HepG2 (cell line): ENCODE measurements around the gene BMPER. TPM values are rescaled to one million over a fixed set of nuclear protein-coding genes. Genes with fewer than 3 reads are reported as not detected.

ENCODE experiments used
- ATAC-seq: fragments of 200-7000 bp; cut with Tn5 transposase; 3 replicates; pipeline ENCODE4 v1.9.1; 2020; ENCODE audit warnings: mild to moderate bottlenecking, moderate library complexity
- BruUV-seq: library from RNA; stranded (reverse); fragments of 400-500 nt; replicated peaks from 2 replicates; lab custom pipeline; 2021; lab: Mats Ljungman, UMichigan
- CTCF ChIA-PET: fragments of 300-600 bp; formaldehyde crosslinking; extraction: SDS; loops from one replicate; lab custom pipeline; 2021; ENCODE audit warnings: low total read pairs, inconsistent platforms, low intra/inter-chr PET ratio; lab: Yijun Ruan, JAX
- POLR2A ChIA-PET: fragments of 350-600 bp; sonication (Branson Sonifier 250); formaldehyde crosslinking; loops from one replicate; lab custom pipeline; 2020; ENCODE audit warnings: antibody characterized with exemption, inconsistent platforms; lab: Yijun Ruan, JAX
- DNase-seq: peaks from one replicate; pipeline ENCODE4 v3.0.0-alpha.2; 2015; ENCODE audit warnings: low spot score
- FAIRE-seq: peaks from 3 replicates; lab custom pipeline; 2011; peaks lifted over from hg19 to GRCh38; lab: Jason Lieb, UNC
- H2AFZ ChIP-seq: one replicate; pipeline ENCODE4 v1.6.1; 2011; ENCODE audit warnings: low read length, inconsistent platforms
- H3K27ac ChIP-seq: fragments of 300-600 bp; 3 replicates; pipeline ENCODE4 v1.8.0; 2011; ENCODE audit warnings: mixed run types, mild to moderate bottlenecking, mixed read lengths, low read length, inconsistent platforms; ENCODE audit not compliant: insufficient read depth; ENCODE audit errors: extremely low read length
- H3K27me3 ChIP-seq, 2 experiments: fragments of 200-600 bp in 1 of 2; 2 replicates in 1 of 2; 3 replicates in 1 of 2; pipeline versions ENCODE4 v1.6.0 to v1.8.0; 2011; ENCODE audit warnings: low read length in 2 of 2, mild to moderate bottlenecking in 2 of 2, moderate library complexity in 2 of 2, inconsistent platforms in 1 of 2; ENCODE audit not compliant: insufficient read depth in 2 of 2, control insufficient read depth in 1 of 2
- H3K36me3 ChIP-seq, 2 experiments: fragments of 200-600 bp in 1 of 2; replicated peaks in 1 of 2; 2 replicates in 1 of 2; 3 replicates in 1 of 2; pipeline versions ENCODE4 v1.5.1 to v1.8.0; 2011; ENCODE audit warnings: low read length in 2 of 2, inconsistent platforms in 1 of 2; ENCODE audit not compliant: insufficient read depth in 2 of 2, control insufficient read depth in 1 of 2
- H3K4me1 ChIP-seq: 2 replicates; pipeline ENCODE4 v1.5.1; 2012; ENCODE audit warnings: low read length, inconsistent platforms; ENCODE audit not compliant: insufficient read depth
- H3K4me2 ChIP-seq: 2 replicates; pipeline ENCODE4 v1.6.0; 2011; ENCODE audit warnings: low read depth, low read length, inconsistent platforms
- H3K4me3 ChIP-seq, 3 experiments: fragments of 200-600 bp in 1 of 3; sonication (generic), shearing (Covaris generic) in 1 of 3; replicated peaks in 1 of 3; 2 replicates each; pipeline ENCODE4 v1.5.1; 2011 to 2016; ENCODE audit warnings: low read length in 3 of 3, inconsistent platforms in 2 of 3, low read depth in 2 of 3, mild to moderate bottlenecking in 2 of 3, control low read depth in 1 of 3, mixed read lengths in 1 of 3; ENCODE audit not compliant: insufficient read depth in 1 of 3
- H3K79me2 ChIP-seq: one replicate; pipeline ENCODE4 v1.6.1; 2011; ENCODE audit warnings: low read length, inconsistent platforms; ENCODE audit not compliant: insufficient read depth
- H3K9ac ChIP-seq: 2 replicates; pipeline ENCODE4 v1.6.0; 2011; ENCODE audit warnings: mild to moderate bottlenecking, low read depth, low read length, inconsistent platforms; ENCODE audit not compliant: insufficient read depth
- H3K9me3 ChIP-seq: 2 replicates; pipeline ENCODE4 v1.5.1; 2012; ENCODE audit warnings: mild to moderate bottlenecking, low read length
- H4K20me1 ChIP-seq: 2 replicates; pipeline ENCODE4 v1.6.0; 2011; ENCODE audit warnings: inconsistent platforms, mild to moderate bottlenecking, low read length, moderate library complexity; ENCODE audit not compliant: insufficient read depth
- CEBPB ChIP-seq: IDR thresholded peaks from 2 replicates; pipeline ENCODE4 v1.6.1; 2011; ENCODE audit warnings: low read depth, low read length, improper control_type of control experiment, borderline replicate concordance
- LCORL ChIP-seq, 2 experiments: fragments of 450-650 bp in 1 of 2; sonication (generic) in 1 of 2; formaldehyde crosslinking in 1 of 2; IDR thresholded peaks; 2 replicates each; pipeline versions ENCODE4 v1.5.0 to v1.6.1; 2017 to 2020; ENCODE audit warnings: antibody characterized with exemption in 1 of 2, missing genetic modification reagents in 1 of 2
- WGBS: methylation state at CpG from one replicate; pipeline ENCODE4 v1.1.6; 2017; ENCODE audit warnings: low lambda C conversion rate; 5-methylcytosine and 5-hydroxymethylcytosine counted together
- in situ Hi-C: cut with HindIII; loops from 2 replicates; pipeline ENCODE4 v1.10.0; 2017; ENCODE audit warnings: low pct_unique_long_range_greater_than_20kb; ENCODE audit not compliant: extremely low pct_ligation_motif_present
- intact Hi-C: fragments of 100-400 bp; cut with micrococcal nuclease; formaldehyde crosslinking; loops from one replicate; pipeline ENCODE4 v1.10.0; 2022; ENCODE audit not compliant: unreplicated experiment
- polyA plus RNA-seq, 8 experiments: library from polyadenylated mRNA; depleted of rRNA in 3 of 8; stranded (reverse) in 7 of 8; unstranded in 1 of 8; fragments of >200 nt; fragmentation: Illumina TruSeq in 4 of 8; extraction: Trizol in 4 of 8; gene quantifications; 2 replicates each; pipeline versions ENCODE4 v1.2.1 to v1.2.3, GENCODE V29; 2011 to 2016; ENCODE audit warnings: low read depth in 4 of 8, missing spikeins in 1 of 8, mixed read lengths in 1 of 8; ENCODE audit not compliant: insufficient read depth in 1 of 8
- total RNA-seq, 5 experiments: library from RNA; depleted of rRNA; stranded (reverse); fragments of >200 nt; fragmentation: Illumina TruSeq; extraction: Trizol; gene quantifications; 2 replicates each; pipeline ENCODE4 v1.2.3, GENCODE V29; 2016; ENCODE audit warnings: low read depth in 1 of 5
- TF ChIP-seq, protein P1 (sequence below): sonication (generic); formaldehyde crosslinking; IDR thresholded peaks from 2 replicates; pipeline ENCODE4; 2020; ENCODE audit warnings: missing genetic modification reagents, mild to moderate bottlenecking, borderline replicate concordance
- TF ChIP-seq, protein P2 (sequence below): sonication (generic); formaldehyde crosslinking; IDR thresholded peaks from 2 replicates; pipeline ENCODE4 v1.4.0; 2020; ENCODE audit warnings: mild to moderate bottlenecking, missing genetic modification reagents

Gene BMPER
- total and polyA plus RNA-seq, 2 of the 13 experiments (the other 11 are each of a cell fraction or from before 2014, with no cell fraction given): not detected

- Histone ChIP-seq H3K27ac (no peak overlapping the region), H3K4me1 (no peaks in the 10 kb centered on the region; the same call in 1 of the 2 replicates), H3K9me3 (no peaks in the 10 kb centered on the region), H3K9ac (no peak overlapping the region), H3K27me3 (peaks cover 0 to 5% of the 10 kb centered on the region in 2 experiments; a peak in 1 of 5 replicates), H3K79me2 (no peaks in the 10 kb centered on the region), H3K36me3 (no peaks in the 10 kb centered on the region), H4K20me1 (no peaks in the 10 kb centered on the region), H3K4me2 (no peak overlapping the region), H2AFZ (no peak overlapping the region), H3K4me3 (no peak overlapping the region)
- DNase-seq: no peak
- in situ Hi-C loops: no loop called here
- 24% methylated on average over 5 of the region's 5 CpGs for WGBS
- FAIRE-seq: no peak
- TF ChIP-seq CEBPB: peak; percentile 59
- TF ChIP-seq, protein P1, sequence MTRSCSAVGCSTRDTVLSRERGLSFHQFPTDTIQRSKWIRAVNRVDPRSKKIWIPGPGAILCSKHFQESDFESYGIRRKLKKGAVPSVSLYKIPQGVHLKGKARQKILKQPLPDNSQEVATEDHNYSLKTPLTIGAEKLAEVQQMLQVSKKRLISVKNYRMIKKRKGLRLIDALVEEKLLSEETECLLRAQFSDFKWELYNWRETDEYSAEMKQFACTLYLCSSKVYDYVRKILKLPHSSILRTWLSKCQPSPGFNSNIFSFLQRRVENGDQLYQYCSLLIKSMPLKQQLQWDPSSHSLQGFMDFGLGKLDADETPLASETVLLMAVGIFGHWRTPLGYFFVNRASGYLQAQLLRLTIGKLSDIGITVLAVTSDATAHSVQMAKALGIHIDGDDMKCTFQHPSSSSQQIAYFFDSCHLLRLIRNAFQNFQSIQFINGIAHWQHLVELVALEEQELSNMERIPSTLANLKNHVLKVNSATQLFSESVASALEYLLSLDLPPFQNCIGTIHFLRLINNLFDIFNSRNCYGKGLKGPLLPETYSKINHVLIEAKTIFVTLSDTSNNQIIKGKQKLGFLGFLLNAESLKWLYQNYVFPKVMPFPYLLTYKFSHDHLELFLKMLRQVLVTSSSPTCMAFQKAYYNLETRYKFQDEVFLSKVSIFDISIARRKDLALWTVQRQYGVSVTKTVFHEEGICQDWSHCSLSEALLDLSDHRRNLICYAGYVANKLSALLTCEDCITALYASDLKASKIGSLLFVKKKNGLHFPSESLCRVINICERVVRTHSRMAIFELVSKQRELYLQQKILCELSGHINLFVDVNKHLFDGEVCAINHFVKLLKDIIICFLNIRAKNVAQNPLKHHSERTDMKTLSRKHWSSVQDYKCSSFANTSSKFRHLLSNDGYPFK (CRISPR knock-in tag): no peak
- TF ChIP-seq, protein P2, sequence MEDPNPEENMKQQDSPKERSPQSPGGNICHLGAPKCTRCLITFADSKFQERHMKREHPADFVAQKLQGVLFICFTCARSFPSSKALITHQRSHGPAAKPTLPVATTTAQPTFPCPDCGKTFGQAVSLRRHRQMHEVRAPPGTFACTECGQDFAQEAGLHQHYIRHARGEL: no peak
- TF ChIP-seq LCORL (IDR thresholded peaks at IDR 0.05): peak; percentile 70; the same call in 1 of the 2 replicates
- TF ChIP-seq LCORL (CRISPR knock-in tag; IDR thresholded peaks at IDR 0.05): no peak
- CTCF ChIA-PET: no interaction called here
- no peak for ATAC-seq
- intact Hi-C loops: no loop called here
- POLR2A ChIA-PET: no interaction called here
- no TSS peak for BruUV-seq
Observed at GRCh38 chr7:34153656-34154270, 248.4 kb downstream of the BMPER start.
